ENCODE results near the gene FIG4.

FIG4 gene

DNA sequence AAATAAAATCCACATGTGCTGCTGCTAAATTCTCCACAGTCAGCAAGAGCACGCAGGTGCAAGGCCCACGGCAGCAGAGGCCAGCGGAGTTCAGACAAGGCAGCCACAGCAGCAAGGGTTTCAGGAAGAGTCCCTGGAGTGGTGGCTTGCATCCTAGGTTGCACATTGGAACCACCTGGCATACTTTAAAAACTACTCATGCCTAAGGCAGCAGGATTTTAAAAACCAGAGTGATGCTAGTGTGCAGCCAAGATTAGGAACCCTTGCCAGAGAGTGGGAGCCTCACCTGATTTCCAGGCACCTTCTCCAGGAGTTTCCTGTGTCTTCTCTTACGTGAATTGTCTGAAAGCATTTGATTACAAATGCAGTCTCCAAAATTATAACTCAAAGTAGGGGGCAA lies 183.0 kb downstream of the FIG4 start:
- peak overlapping the region in 1 of 21 experiments; percentile 9 for H3K27ac ChIP-seq
- no peak overlapping the region for H3K4me3 ChIP-seq

DNA sequence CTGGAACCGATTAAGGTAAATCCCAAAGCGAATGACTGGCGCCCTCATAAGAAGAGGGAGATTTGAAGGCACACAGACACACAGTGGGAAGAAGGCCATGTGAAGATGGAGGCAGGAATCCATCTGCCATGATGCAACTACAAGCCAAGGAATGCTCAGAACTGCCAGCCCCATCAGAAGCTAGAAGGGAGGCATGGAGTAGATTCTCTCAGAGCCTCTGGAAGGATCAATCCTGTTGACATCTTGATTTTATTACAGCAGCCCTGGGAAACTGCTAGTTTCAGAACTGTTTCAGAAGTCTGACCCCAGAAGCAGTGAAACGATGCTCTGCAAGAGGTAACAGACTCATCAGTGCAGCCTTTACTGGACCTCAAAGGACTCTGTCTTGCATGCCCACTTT lies 183.5 kb downstream of the FIG4 start:
- Histone ChIP-seq H3K4me3 (no peak overlapping the region), H3K27ac (peak overlapping the region in 1 of 21 experiments; percentile 9)
